ENCODE data around the gene CACNA1G. TPM values are rescaled to one million over a fixed set of nuclear protein-coding genes. Genes with fewer than 3 reads are reported as not detected.

The CACNA1G gene
- polyA plus RNA-seq (ENCODE audit: insufficient read depth in 1 of 5, insufficient read length in 5 of 5, low replicate concordance in 1 of 5), result 10 to 100 TPM; 16.2 to 32.8 (median 17.1) TPM
- long read RNA-seq, donor 1, partial matches to known transcripts, result 8 of 8 reads
- long read RNA-seq, donor 1, other reads (novel, unspliced or antisense), result 0 of 8 reads
- long read RNA-seq, donor 2, result 0 reads
- long read RNA-seq, donor 3, partial matches to known transcripts, result 13 of 13 reads
- long read RNA-seq, donor 3, other reads (novel, unspliced or antisense), result 0 of 13 reads
- long read RNA-seq, donor 4, result 0 reads
- long read RNA-seq, donor 5, result 0 reads
- long read RNA-seq, donor 6, partial matches to known transcripts, result 7 of 7 reads
- long read RNA-seq, donor 6, other reads (novel, unspliced or antisense), result 0 of 7 reads
- long read RNA-seq, donor 7, partial matches to known transcripts, result 12 of 12 reads
- long read RNA-seq, donor 7, other reads (novel, unspliced or antisense), result 0 of 12 reads
- long read RNA-seq, donor 8, result 0 reads

DNA sequence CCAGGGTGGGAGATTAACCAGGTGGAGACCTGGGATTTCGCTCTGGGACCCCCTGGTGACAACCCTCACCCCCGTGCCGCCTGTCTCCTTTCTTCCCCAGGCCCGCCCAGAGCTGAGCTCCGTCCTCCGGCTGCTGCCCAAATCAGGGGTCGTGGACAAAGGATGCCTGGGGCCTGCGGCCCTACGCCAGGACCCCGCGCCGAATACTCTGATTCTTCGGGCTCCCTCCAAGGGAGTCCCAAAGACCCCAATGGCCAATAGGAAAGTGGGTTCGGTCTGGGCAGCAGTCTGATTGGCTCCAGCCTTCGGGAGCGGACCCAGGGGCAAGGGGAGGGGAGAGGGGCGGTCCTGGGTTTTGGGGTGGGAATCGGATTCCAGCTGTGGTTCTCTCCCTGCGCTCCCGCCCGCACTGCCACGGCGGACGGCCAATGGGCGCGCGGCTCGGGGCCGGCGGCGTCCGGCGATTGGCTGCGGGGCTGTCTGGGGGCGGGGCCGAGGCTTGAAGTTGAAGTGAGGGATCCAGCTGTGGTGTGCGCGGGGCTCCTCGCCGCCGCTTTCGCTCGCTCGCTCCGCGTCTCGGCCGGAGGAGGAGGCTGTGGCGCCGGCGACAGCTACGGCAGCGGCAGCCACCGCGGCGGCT, at the start of gene CACNA1G:
TSS of gene CACNA1G (plus strand) at position 531 of the 640 bp plus-strand sequence. CDS start 745 bp downstream, outside the sequence.
- DNase-seq, result peak; percentile 94 to 95

- no peak for DNase-seq
Measured at GRCh38 chr17:50511058-50511457, 49.5 kb upstream of the CACNA1G start.

DNA sequence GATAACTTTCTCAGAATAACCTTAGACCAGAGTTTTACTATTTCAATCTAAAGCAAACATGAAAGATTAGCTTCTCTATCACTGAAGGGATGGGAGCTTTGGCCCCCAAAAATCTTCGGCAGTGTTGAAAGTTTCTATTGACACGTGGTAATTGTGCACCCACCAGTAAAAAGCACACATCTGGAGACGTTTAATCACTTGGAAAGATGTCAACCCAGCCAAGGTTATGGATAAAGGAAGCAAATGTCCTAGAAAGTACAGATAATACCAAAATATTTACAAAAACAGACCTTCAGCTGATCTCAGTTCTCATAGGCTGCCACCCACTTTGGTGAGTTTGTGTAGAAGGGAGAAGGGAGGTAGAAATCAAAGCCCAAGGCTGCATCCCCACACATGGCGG, 47.0 kb upstream of the CACNA1G start:
- no peak for DNase-seq

DNA sequence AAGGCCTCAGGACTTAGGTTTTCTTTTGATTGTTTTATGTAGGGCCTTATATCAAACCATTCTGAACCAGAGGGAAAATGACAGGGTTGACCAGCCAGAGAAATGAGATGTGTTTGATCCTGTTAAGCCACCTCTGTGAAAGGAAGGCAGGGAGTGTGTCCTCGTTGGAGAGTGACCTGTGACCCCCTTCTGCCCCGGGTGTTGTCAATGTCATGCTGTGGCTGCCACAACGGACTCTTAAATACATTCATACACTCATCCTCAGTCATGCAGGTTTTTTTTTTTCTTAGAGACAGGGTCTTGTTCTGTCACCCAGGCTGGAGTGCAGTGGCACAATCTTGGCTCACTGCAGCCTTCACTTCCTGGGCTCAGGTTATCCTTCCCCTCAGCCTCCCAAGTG, 46.1 kb upstream of the CACNA1G start:
- DNase-seq, result no peak

DNA sequence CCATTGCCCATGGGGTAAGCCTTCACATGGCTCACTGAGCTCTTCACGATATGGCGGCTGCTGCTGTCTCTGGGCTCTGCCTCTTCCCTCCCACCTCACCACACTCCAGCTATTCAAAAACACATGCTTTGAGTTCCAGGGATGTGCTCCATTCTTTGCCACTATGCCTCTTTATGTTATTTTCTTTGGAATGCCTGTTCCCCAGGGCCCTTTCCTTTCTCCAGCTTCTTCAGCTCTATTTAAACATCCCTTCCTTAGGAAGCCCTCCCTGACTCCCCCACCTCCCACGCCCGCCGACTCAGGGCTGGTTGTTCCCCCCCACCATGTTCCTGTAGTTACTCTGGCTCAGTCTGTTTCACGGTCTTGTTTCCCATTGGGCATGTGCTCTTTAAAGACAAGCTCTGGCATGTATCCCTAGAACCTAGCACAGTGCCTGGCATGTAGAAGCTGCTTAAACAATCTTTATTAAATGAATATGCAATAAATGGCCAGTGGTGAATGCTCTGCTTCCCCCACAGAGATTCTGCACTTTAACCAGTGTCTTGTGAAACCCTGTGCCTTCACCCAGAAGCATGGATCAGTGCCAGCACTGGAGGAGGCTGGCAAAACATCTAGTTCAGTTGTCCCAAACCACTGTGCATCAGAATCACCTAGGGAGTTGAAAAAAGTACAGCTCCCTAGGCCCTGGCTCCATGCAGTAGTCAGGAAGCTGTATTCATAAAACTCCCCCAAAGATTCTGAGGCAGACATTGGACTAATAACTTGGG, 45.4 kb upstream of the CACNA1G start:
- DNase-seq, result no peak

GRCh38 chr17:50517011-50517410, 43.5 kb upstream of the CACNA1G start:
- no peak for DNase-seq

DNA sequence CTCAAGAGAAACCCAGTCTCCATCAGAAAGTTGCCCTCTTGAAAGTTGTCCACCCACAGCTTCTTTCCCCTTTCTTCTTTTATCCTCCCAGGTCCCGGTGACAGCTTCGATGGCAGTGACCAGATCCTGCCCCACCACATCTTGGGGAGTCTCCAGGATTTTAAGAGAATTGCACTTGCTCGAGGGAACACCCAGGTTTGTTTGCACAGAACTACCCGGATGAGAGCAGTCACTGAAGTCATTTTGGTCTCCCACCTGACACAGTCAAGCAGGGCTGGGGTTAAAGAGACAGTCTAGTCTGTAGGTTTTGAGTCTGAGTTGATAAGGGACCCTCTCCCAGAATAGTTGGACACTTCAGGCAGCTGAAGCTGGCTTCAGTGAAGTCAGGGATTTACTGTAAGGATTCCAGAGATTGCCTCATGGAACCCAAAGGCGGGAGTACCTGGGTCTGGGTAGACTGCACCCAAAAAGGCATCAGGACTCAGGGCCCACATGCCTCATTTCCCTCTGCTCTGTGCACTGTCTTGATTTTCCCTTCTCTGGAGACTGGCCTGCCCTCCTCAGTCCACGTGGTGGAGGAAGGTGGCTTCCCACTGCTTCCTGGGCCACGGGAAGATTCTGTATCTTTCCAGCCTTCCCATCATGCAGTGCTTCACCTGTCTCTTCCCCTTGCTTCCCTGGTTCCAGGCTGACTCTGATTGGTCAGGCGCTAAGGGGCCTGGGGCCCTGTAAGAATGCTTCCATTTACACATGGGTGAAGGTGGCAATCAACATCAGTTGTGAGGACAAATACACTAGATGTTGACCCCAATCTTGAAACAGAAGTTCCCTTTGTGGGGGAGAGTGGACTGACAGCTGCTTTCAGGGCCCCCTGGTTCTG, 42.8 kb upstream of the CACNA1G start:
- no peak for DNase-seq

- DNase-seq, result no peak
Measured at GRCh38 chr17:50518384-50519023, 42.0 kb upstream of the CACNA1G start.

DNA sequence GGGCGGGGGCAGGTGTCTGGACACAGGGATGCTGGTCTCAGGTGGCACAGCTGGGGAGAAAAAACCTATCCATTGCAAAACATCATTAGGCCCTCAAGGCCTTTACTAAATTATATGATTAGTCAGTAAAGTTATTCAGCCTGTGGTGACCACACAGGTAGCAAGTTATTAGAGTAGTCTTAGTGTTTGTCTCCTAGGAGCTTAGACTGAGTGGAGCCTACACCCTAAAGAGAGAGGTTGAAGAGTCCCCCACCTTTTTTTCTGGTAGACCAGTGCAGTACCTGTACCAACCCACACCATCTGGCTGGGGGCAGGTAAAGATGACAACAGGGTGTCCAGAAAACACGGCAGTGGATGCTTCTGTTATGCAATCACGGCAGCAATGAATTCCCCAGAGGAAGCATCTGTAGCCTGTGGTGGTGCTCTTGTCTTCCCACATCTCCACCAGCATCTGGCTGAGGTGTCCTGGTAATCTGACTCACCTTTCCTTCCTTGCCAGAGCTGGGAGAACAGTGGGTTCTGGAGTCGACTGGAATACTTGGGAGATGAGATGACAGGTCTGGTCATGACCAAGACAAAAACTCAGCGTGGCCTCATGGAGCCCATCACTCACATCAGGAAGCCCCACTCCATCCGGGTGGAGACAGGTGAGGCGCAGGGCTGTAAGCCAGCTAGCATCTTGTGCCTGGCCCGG, 41.2 kb upstream of the CACNA1G start:
- no peak for DNase-seq

DNA sequence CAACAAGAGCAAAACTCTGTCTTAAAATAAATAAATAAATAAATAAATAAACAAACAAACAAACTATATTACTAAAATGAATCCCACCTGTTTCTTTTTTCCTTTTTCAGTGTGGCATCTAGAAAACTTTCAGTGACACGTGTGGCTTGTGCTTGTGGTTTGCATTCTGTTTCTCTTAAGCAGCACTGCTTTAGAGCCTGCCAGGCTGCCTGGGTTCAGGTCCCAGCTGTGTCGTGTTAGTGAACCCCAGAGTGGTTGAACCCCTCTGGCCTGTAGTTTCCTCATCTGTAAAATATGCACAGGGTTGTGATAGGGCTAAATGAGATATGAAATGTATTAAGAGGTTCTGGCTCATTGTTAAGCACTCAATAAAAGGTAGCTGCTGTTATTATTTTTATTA, 40.0 kb upstream of the CACNA1G start:
- DNase-seq, result no peak

DNA sequence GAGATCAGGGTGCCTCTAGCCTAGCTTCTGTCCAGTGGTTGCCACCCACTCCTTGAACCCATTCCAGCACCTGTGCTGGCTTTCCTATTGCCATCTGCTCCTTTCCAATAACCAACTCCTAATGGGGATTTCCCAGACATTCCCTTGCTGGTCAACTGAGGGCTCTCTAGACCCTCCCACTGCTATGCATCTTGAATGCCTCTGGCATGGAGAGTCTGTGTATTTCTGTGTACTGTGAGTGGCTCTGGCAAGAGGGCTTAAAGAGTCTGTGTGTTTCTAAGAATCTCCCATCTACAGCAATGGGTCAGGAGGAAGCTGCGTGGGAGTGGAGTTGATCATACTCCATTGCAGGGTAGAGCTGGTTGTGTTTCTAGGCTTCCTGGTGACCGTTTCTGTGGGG, 39.0 kb upstream of the CACNA1G start:
- DNase-seq, result no peak

DNA sequence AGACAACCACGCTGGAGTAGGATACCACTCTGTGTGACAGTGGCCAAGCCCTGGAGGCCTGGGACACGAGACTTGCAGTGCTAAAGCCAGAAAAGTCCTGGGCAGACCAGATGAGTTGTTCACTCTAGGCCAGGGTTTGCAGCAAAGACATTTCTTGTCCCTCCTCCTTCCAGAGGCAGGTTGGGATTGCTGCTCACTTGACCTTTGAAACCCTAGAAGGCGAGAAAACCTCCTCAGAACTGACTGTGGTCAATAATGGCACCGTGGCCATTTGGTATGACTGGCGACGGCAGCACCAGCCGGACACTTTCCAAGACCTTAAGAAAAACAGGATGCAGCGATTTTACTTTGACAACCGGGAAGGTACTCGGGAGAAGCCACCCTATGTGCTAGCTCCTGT, 37.7 kb upstream of the CACNA1G start:
- DNase-seq, result no peak

DNA sequence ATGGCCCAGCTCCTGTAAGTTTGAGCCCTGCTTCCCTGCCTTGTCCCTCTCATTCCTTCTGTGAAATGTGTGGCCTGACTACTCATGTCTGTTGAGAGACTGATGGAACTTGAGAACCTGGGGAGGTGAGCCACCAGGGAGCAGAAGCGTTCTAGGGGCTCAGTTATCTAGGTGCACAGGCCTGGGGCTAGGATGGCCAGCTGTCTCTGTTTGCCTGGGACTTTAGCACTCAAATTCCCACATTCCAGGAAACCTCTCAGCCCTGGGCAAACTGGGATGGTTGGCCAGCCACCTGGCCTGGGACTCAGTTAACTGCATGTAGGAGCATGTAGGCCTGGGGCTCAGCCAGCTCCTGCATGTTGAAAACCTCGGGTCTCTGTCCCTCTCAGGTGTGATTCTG, 37.3 kb upstream of the CACNA1G start:
- DNase-seq, result no peak

GRCh38 chr17:50524838-50525237, 35.7 kb upstream of the CACNA1G start:
- no peak for DNase-seq

GRCh38 chr17:50527155-50527762, 33.3 kb upstream of the CACNA1G start:
- no peak for DNase-seq

GRCh38 chr17:50527949-50528474, 32.5 kb upstream of the CACNA1G start:
- no peak for DNase-seq

DNA sequence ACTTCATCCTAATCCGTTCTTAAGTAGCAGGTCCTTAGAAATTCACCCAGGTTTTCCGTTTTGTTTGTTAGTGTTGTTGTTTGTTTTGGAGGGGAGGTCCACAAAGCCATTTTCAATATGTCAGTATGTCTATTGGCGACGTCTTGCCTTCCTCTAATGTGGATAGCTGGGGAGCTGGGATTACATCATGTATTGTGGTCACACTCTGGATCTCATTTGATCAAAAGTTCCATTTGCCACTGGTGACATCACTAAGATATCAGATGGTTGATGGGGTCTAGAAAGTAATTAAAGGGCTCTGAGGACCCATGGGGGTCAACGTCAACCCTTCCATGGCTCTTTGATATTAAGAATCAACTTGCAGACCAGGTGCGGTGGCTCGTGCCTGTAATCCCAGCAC, 30.7 kb upstream of the CACNA1G start:
- no peak for DNase-seq

GRCh38 chr17:50531428-50532025, 29.0 kb upstream of the CACNA1G start:
- no peak for DNase-seq

- no peak for DNase-seq
Measured at GRCh38 chr17:50532452-50533024, 28.0 kb upstream of the CACNA1G start, which contains the start of gene EPN3. TSS of gene EPN3 (plus strand) at chr17:50532735. CDS start at chr17:50536557, 3,822 bp downstream.

Data from right lung (tissue), 10 donors.